ENCODE data around the gene DUSP15.

GRCh38 chr20:31875671-31876070 lies 5.3 kb upstream of the DUSP15 start:
- no peak for TF ChIP-seq CTCF (IDR thresholded peaks at IDR 0.05)
- no peak for TF ChIP-seq POLR2A (IDR thresholded peaks at IDR 0.05)

Measured in adrenal gland (tissue), 5 donors.